ENCODE measurements around the gene RBM43. TPM values are rescaled to one million over a fixed set of nuclear protein-coding genes. Genes with fewer than 3 reads are reported as not detected.
"Not testable (repeated sequence)": the region's sequence is repeated elsewhere in the genome, so short reads cannot be mapped to it uniquely, and the experiment has no call there.

The RBM43 gene
- total and polyA plus RNA-seq, 11 donors, result 0.81 to 5.9 (median 1.7) TPM

DNA sequence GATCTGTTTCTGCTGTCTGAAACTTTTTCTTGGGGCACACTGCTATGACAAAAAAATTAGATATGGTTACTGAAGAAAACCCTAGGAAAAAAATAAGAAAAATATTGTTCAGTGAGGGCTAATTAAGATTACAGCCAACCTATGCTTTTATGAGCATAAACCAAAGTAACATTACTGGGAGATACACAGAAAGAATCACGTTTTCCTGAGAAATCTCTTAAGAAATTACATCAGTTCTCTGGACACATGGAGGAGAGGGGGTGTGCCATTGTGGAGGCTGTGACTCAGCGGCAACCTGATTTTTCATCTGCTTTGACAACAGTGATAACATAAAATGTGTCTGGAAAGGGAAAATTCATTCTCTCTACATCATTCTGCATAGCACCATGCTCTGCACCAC lies 41.2 kb upstream of the RBM43 start:
- WGBS, 4 donors, result 51 to 58% (median 55%) methylated on average over 2 of the region's 2 CpGs
- no peak for DNase-seq
- H3K9me3 ChIP-seq, result no peaks in the 10 kb centered on the region
- no peak overlapping the region for H3K4me3 ChIP-seq
- TF ChIP-seq, protein P1, sequence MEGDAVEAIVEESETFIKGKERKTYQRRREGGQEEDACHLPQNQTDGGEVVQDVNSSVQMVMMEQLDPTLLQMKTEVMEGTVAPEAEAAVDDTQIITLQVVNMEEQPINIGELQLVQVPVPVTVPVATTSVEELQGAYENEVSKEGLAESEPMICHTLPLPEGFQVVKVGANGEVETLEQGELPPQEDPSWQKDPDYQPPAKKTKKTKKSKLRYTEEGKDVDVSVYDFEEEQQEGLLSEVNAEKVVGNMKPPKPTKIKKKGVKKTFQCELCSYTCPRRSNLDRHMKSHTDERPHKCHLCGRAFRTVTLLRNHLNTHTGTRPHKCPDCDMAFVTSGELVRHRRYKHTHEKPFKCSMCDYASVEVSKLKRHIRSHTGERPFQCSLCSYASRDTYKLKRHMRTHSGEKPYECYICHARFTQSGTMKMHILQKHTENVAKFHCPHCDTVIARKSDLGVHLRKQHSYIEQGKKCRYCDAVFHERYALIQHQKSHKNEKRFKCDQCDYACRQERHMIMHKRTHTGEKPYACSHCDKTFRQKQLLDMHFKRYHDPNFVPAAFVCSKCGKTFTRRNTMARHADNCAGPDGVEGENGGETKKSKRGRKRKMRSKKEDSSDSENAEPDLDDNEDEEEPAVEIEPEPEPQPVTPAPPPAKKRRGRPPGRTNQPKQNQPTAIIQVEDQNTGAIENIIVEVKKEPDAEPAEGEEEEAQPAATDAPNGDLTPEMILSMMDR (IDR thresholded peaks at IDR 0.05), result no peak
- TF ChIP-seq POLR2A (IDR thresholded peaks at IDR 0.05), result no peak
- ATAC-seq, result peak in 1 of 4 donors; percentile 73
- H3K27ac ChIP-seq, result no peak overlapping the region
- H3K4me1 ChIP-seq, result peaks cover 0 to 7% (median 0%) of the 10 kb centered on the region in 12 donors
- H3K36me3 ChIP-seq, result no peaks in the 10 kb centered on the region
- H3K27me3 ChIP-seq, result no peaks in the 10 kb centered on the region
- intact Hi-C loops (cut with DNase I), result no loop called here

DNA sequence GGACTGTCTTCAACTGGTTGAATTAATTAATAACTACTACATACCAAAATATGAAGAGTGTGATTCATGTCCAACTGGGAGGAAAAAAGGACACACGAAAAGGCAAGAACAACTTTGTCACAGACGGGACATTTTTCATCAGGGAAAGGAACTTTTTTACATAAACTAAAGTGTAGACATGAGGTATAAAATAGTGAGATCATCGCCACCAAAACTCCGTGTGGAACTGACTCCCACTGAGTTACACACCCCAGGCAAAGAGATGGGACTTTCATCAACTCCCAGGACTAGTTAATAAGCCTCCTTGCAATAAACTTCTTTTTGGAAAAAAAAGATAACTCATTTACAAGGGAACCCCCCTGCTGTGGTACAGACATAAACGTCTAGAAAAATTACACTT lies 40.7 kb upstream of the RBM43 start:
- no peak overlapping the region for H3K27ac ChIP-seq
- TF ChIP-seq, protein P1 (IDR thresholded peaks at IDR 0.05), result no peak
- TF ChIP-seq POLR2A (IDR thresholded peaks at IDR 0.05), result no peak
- H3K27me3 ChIP-seq, result no peaks in the 10 kb centered on the region
- DNase-seq, result no peak
- peaks cover 0 to 12% (median 0%) of the 10 kb centered on the region in 12 donors for H3K4me1 ChIP-seq
- no peak overlapping the region for H3K4me3 ChIP-seq
- intact Hi-C loops (cut with DNase I), result no loop called here
- H3K9me3 ChIP-seq, result no peaks in the 10 kb centered on the region
- 63 to 77% (median 69%) methylated on average over 5 of the region's 5 CpGs for WGBS, 4 donors
- no peaks in the 10 kb centered on the region for H3K36me3 ChIP-seq
- no peak for ATAC-seq

DNA sequence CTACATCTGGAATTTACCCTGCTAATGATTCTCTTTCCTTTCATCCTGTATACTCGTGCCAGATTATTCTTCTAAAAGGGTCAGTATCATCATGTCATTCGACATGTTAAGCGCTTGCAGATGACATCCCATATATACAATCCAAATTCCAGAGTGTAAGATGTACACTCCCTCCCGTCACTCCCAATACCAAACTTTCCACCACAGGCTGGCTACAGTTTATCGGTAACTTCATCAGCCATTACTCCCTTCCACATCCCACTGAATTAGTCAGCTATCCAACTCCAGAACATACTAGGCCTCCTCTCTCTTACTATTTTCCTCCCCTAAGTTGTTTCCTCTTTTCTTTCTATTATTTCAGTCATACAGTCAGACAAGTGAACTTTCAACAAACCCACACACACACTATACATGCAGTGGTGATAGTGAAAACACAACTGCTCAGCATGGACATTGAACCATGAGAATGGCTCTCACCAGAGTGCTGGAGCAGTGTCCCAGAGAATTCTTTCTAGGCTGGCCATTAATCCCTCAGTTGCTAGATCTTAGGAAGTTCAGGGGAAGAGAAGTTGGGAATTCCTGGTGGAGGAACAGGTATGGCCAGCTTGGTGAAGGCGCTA lies 38.4 kb upstream of the RBM43 start:
- Histone ChIP-seq H3K4me3 (no peak overlapping the region), H3K4me1 (peaks cover 0 to 13% (median 0%) of the 10 kb centered on the region in 12 donors), H3K36me3 (no peaks in the 10 kb centered on the region), H3K27ac (no peak overlapping the region), H3K27me3 (no peaks in the 10 kb centered on the region), H3K9me3 (no peaks in the 10 kb centered on the region)
- ATAC-seq (no peak), DNase-seq (no peak)
- 80 to 85% (median 84%) methylated on average over 6 of the region's 6 CpGs for WGBS, 4 donors
- intact Hi-C loops (cut with DNase I), result loop anchor here in 1 of 10 donors (10.0 kb wide), 1 partner anchor 105 kb away; the partner anchor contains the start of gene RIF1
- TF ChIP-seq, protein P1 (IDR thresholded peaks at IDR 0.05), result no peak
- no peak for TF ChIP-seq POLR2A (IDR thresholded peaks at IDR 0.05)

DNA sequence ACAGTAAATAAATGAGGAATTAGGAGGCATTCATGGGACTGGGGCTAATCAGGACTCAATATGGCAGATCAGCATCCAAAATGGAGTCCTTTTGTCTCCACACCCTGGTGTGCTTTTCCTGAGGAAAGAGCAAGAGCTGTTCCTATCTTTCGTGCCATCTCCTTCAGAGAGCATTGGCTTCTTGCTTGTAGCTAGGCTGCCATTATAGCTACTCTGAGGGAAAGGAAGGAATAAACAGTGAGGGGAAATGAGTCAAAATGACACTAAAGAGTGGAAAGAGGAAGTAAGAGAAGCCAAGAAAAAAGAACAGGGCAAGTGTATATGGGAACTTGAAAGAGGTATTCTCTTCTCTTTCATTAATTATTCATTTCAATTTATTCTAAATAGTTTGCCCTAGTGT lies 36.2 kb upstream of the RBM43 start:
- DNase-seq (no peak), ATAC-seq (peak in 1 of 4 donors; percentile 62)
- Histone ChIP-seq H3K27ac (peak overlapping the region in 2 of 12 donors; percentile 26 to 78), H3K4me1 (peaks cover 0 to 13% (median 0%) of the 10 kb centered on the region in 12 donors), H3K36me3 (no peaks in the 10 kb centered on the region), H3K27me3 (no peaks in the 10 kb centered on the region), H3K9me3 (no peaks in the 10 kb centered on the region), H3K4me3 (no peak overlapping the region)
- 23 to 62% (median 38%) methylated on average over 1 of the region's 1 CpG for WGBS, 4 donors
- intact Hi-C loops (cut with DNase I), result loop anchor here in 1 of 10 donors (10.0 kb wide), 1 partner anchor 107 kb away; the partner anchor contains the start of gene RIF1
- TF ChIP-seq POLR2A (IDR thresholded peaks at IDR 0.05), result no peak
- TF ChIP-seq, protein P1 (IDR thresholded peaks at IDR 0.05), result no peak

DNA sequence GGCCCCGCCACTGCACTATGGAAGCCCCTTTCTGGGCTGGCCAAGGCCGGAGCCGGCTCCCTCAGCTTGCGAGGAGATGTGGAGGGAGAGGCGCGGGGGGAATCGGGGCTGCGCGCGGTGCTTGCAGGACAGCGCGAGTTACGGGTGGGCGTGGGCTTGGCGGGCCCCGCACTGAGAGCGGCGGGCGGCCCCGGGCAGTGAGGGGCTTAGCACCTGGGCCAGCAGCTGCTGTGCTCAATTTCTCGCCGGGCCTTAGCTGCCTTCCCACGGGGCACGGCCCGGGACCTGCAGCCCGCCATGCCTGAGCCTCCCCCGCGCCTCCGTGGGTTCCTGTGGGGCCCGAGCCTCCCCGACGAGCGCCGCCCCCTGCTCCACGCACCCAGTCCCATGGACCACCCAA lies 34.3 kb upstream of the RBM43 start:
- not testable (repeated sequence) for H3K4me3 ChIP-seq, H3K27me3 ChIP-seq, H3K27ac ChIP-seq, H3K36me3 ChIP-seq, H3K9me3 ChIP-seq, ATAC-seq, DNase-seq
- intact Hi-C loops (cut with DNase I), result loop anchor here in 1 of 10 donors (10.0 kb wide), 1 partner anchor 109 kb away; the partner anchor contains the start of gene RIF1
- 93 to 97% (median 94%) methylated on average over 29 to 35 of the region's 35 CpGs; no CpG with 5 or more reads in 1 of the 4 donors for WGBS, 4 donors
- H3K4me1 ChIP-seq, result peaks cover 0 to 23% (median 0%) of the 10 kb centered on the region in 12 donors

Data from heart left ventricle (tissue), 16 donors.